Common myeloid progenitor, CD34-positive (primary cell): ENCODE measurements around the gene DHRS9.
A peak's percentile ranks its signal among the peaks of the same experiment; 100 is the strongest.

Source experiments
- CTCF ChIA-PET: fragments of 350-600 bp; sonication (Branson Sonifier 250); formaldehyde crosslinking; loops from one replicate; lab custom pipeline; 2021; ENCODE audit warnings: antibody characterized with exemption; lab: Charles Lee
- POLR2A ChIA-PET: fragments of 350-600 bp; sonication (Branson Sonifier 250); formaldehyde crosslinking; loops from one replicate; lab custom pipeline; 2021; ENCODE audit warnings: antibody characterized with exemption; lab: Charles Lee
- DNase-seq, 3 donors: peaks; one replicate each; pipeline versions ENCODE4 v3.0.0 to v3.0.0-alpha.2; 2013
- H3K27ac ChIP-seq, 2 experiments: 1 replicate in 1 of 2; 2 replicates in 1 of 2; pipeline ENCODE4 v1.7.0; 2013; ENCODE audit warnings: inconsistent platforms in 2 of 2, low read length in 2 of 2, mild to moderate bottlenecking in 2 of 2, low read depth in 1 of 2, moderate library complexity in 1 of 2; ENCODE audit not compliant: severe bottlenecking in 2 of 2, insufficient read depth in 1 of 2, poor library complexity in 1 of 2
- H3K27me3 ChIP-seq, 5 experiments: replicated peaks in 2 of 5; 1 replicate in 3 of 5; 2 replicates in 2 of 5; pipeline versions ENCODE4 v1.6.1 to v1.7.0; 2013; ENCODE audit warnings: low read length in 4 of 5, mild to moderate bottlenecking in 2 of 5, moderate library complexity in 2 of 5, inconsistent platforms in 1 of 5; ENCODE audit not compliant: insufficient read depth in 5 of 5, control insufficient read depth in 4 of 5
- H3K36me3 ChIP-seq, 4 experiments: 1 replicate in 2 of 4; 2 replicates in 2 of 4; pipeline versions ENCODE4 v1.6.1 to v1.7.0; 2013; ENCODE audit warnings: low read length in 3 of 4, control low read depth in 1 of 4, mild to moderate bottlenecking in 1 of 4; ENCODE audit not compliant: control insufficient read depth in 4 of 4, insufficient read depth in 4 of 4
- H3K4me1 ChIP-seq, 4 experiments: 1 replicate in 3 of 4; 2 replicates in 1 of 4; pipeline versions ENCODE4 v1.6.1 to v1.7.1; 2013; ENCODE audit warnings: low read length in 3 of 4, mild to moderate bottlenecking in 3 of 4, control low read depth in 1 of 4, inconsistent platforms in 1 of 4, moderate library complexity in 1 of 4; ENCODE audit not compliant: control insufficient read depth in 4 of 4, insufficient read depth in 4 of 4; ENCODE audit errors: control extremely low read depth in 1 of 4
- H3K4me3 ChIP-seq, 7 experiments: 1 replicate in 4 of 7; 2 replicates in 3 of 7; pipeline versions ENCODE4 v1.5.1 to v1.7.0; 2013; ENCODE audit warnings: mild to moderate bottlenecking in 7 of 7, low read length in 6 of 7, moderate library complexity in 6 of 7, inconsistent platforms in 2 of 7, low read depth in 2 of 7, control low read depth in 1 of 7; ENCODE audit not compliant: insufficient read depth in 4 of 7, control insufficient read depth in 1 of 7; ENCODE audit errors: extremely low read depth in 1 of 7
- H3K9me3 ChIP-seq, 5 experiments: 1 replicate in 4 of 5; 2 replicates in 1 of 5; pipeline versions ENCODE4 v1.6.1 to v1.7.1; 2013; ENCODE audit warnings: low read length in 4 of 5, mild to moderate bottlenecking in 2 of 5, inconsistent platforms in 1 of 5, low read depth in 1 of 5, moderate library complexity in 1 of 5; ENCODE audit not compliant: control insufficient read depth in 4 of 5, insufficient read depth in 2 of 5; ENCODE audit errors: control extremely low read depth in 1 of 5
- WGBS: methylation state at CpG from one replicate; pipeline ENCODE4 v1.1.5; 2013; ENCODE audit not compliant: insufficient coverage; 5-methylcytosine and 5-hydroxymethylcytosine counted together

Gene DHRS9

DNA sequence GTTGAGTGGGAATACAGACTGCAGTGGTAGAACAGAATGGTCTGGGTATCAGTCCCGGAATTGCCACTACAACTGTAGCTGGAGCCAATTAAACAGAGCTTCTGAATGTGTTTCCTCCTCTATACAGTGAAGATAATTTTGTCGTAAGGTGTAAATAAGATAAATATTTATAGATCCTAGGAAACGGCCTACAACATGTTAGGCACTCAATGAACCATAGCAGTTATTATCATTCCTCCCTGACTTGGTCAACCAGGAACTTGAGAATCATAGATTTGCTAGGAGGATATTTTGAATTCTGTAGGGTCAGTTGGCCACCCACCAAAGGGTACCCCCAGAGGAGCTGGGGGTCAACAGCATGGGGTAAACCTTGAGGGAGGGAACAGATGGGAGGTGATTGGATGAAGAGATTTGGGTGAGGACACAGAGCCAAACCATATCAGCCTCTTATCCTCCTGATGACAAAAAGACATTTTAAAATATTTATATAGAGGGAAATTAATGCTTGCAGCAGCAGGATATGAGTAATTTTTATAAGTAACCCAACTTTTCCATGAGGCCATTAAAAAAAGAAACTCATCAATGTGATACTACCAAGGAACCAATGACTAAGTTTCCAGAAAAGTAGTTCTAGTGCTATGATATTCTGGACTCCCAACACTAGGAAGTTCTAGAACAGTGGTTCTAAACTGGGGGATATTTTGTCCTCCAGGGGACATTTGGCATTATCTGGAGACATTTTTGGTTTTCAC lies 4.0 kb downstream of the DHRS9 start:
- no CpG with 5 or more reads among the region's 3 CpGs for WGBS
- CTCF ChIA-PET, result no interaction called here
- Histone ChIP-seq H3K27me3 (no peaks in the 10 kb centered on the region), H3K9me3 (no peaks in the 10 kb centered on the region), H3K4me3 (peak overlapping the region in 1 of 7 experiments; percentile 40), H3K4me1 (peaks cover 14 to 35% (median 29%) of the 10 kb centered on the region in 4 experiments), H3K36me3 (no peaks in the 10 kb centered on the region), H3K27ac (peak overlapping the region in 1 of 2 experiments; percentile 86)
- POLR2A ChIA-PET, result interaction anchor here (0.5 kb wide), 1 partner anchor 858 kb away, joined by 3 read pairs; no protein-coding TSS in a partner anchor
- DNase-seq, result no peak

DNA sequence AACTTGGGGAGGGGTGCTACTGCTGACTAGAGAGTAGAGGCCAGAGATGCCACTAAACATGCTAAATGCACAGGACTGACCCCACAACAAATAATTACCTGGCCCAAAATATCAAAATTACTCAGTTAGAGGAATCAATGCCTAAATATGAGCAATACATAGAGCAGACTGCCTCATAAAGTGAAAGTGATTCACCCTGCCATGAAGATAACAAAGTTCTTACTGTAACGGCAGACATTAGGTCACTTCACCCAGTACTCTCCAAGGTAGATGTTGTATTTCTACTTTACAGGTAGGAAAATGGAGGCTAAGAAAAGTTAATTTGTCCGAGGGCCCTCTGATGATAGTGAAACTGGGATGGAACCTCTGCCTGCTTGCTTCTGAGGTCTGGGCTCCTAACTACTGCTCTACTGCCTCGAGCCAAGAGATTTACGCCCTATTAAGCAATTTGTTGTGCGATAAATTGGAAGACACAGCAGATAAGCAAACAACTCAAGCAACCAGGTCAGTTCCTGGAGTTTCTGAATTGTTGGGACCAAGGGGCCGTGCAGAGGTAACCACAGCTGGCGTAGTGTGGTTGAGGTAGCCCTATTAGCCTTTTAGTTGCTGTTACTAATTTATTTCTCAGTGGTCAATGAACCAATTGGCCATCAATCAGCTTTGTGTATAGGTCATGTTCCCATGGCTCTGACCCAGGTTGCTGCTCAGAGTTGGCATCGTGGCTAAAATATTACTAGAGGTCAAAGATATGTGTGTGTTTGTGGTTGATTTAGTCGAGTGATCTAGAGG lies 4.8 kb downstream of the DHRS9 start:
- no peak overlapping the region for H3K4me3 ChIP-seq
- H3K4me1 ChIP-seq, result peaks cover 14 to 36% (median 29%) of the 10 kb centered on the region in 4 experiments
- 97% methylated on average over 9 of the region's 9 CpGs for whole genome bisulfite sequencing
- ChIA-PET POLR2A (no interaction called here), CTCF (no interaction called here)
- no peak for DNase-seq
- H3K27me3 ChIP-seq, result no peaks in the 10 kb centered on the region
- no peaks in the 10 kb centered on the region for H3K9me3 ChIP-seq
- H3K36me3 ChIP-seq, result no peaks in the 10 kb centered on the region
- H3K27ac ChIP-seq, result peak overlapping the region in 1 of 2 experiments; percentile 36

DNA sequence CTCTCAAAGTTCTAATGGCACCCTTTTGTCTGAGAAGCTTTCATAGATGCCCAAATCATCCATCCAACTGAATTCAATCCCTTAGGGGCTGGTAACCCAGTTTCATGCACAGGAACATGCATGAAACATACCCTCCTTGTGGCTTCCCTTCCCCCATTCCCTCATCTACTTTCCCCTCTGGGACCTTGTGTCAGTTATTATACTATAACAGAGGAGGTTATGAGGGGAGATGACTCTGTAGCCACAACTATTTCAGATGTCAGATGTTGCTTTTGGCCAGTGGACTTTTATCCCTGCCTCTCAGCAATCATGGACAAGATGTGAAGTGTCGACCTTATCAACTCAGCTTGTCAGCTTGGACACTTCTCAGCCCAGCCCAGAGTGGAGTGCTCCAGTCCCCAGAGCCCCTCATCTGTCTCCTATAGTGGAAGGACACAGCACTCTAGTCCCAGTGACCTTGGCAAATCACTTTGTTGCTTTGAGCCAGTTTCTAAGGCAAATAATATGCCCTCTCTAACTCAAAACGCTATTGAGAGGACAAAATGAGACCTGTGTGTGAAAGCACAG lies 8.4 kb downstream of the DHRS9 start:
- Histone ChIP-seq H3K36me3 (no peaks in the 10 kb centered on the region), H3K4me3 (no peak overlapping the region), H3K27ac (no peak overlapping the region), H3K9me3 (no peaks in the 10 kb centered on the region), H3K27me3 (no peaks in the 10 kb centered on the region), H3K4me1 (peaks cover 9 to 34% (median 22%) of the 10 kb centered on the region in 4 experiments)
- no peak for DNase-seq
- 96% methylated on average over 2 of the region's 2 CpGs for WGBS
- ChIA-PET CTCF (interaction anchor here (0.6 kb wide), 1 partner anchor 32 kb away, joined by 5 read pairs; no protein-coding TSS in a partner anchor), POLR2A (no interaction called here)

DNA sequence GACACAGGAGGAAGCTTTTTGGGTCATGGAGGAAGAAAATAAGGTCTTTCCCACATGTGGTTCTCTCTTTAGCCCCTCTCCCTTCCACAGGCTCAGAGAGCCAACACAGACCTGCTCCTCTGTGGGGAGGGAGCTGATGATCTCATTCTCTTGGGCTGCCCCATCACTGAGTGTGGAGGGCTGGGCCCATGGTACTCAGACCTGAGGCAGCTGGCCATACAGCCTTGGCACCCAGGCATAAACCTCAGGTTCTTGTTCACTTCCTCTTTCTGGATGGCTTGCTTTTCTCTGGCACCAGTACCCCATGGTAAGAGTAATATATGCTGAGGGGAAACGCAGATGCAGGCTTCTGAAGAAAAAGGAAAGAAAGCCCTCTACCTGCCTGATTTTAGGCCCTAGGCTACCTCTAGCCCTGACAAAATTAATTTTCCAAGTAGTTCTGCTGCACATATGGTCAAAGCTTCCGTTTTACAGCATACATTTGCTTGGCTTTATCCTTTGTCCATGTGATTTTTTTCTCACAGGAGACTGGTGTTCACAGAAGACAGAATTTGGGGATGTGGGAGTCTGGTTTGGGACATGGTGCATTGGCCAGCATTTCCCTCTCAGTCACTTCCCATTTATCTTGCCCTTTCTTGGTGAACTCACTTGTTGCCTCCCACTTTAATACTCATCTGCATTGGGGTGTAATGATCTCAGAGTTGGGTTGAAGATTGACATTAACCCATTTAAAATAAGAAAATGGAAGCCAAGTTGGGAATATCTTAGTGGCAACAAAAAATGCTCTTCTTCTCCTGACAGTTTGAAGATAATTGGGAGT lies 11.1 kb downstream of the DHRS9 start:
- Histone ChIP-seq H3K4me3 (no peak overlapping the region), H3K36me3 (no peaks in the 10 kb centered on the region), H3K4me1 (peaks cover 2 to 21% (median 8%) of the 10 kb centered on the region in 4 experiments), H3K9me3 (no peaks in the 10 kb centered on the region), H3K27me3 (no peaks in the 10 kb centered on the region), H3K27ac (no peak overlapping the region)
- ChIA-PET CTCF (no interaction called here), POLR2A (no interaction called here)
- WGBS, result 64% methylated on average over 1 of the region's 2 CpGs
- peak; percentile 29 to 90 (median 84) for DNase-seq

DNA sequence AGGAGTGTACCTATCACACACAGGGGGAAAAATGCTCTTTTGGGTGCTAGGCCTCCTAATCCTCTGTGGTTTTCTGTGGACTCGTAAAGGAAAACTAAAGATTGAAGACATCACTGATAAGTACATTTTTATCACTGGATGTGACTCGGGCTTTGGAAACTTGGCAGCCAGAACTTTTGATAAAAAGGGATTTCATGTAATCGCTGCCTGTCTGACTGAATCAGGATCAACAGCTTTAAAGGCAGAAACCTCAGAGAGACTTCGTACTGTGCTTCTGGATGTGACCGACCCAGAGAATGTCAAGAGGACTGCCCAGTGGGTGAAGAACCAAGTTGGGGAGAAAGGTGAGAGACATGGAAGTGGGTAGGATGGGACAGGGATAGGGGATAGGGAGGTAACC lies 12.2 kb downstream of the DHRS9 start:
- no peak for DNase-seq
- Histone ChIP-seq H3K4me1 (peaks cover 2 to 21% (median 8%) of the 10 kb centered on the region in 4 experiments), H3K27me3 (no peaks in the 10 kb centered on the region), H3K27ac (no peak overlapping the region), H3K36me3 (no peaks in the 10 kb centered on the region), H3K9me3 (peaks cover 0 to 3% (median 0%) of the 10 kb centered on the region in 5 experiments), H3K4me3 (no peak overlapping the region)
- 92% methylated on average over 4 of the region's 5 CpGs for WGBS
- ChIA-PET POLR2A (no interaction called here), CTCF (interaction anchor here (0.9 to 1.3 kb wide), 3 partner anchors 12 to 51 kb away, joined by 3 to 5 read pairs (median 4); no protein-coding TSS in a partner anchor)

DNA sequence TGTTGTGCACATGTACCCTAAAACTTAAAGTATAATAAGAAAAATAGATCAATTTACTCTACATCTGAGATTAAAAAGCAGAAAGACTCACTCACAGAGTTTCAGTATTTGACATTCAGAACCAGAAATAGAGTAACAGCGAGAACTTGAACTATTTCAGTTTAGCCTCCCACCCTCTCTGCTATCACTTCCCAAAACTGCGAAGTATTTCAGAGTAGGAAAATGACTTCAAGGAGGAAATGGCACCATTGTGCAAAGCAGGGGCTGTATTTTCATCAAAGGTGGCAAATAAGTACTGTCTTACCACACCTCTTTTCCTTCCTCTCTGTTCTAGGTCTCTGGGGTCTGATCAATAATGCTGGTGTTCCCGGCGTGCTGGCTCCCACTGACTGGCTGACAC lies 13.6 kb downstream of the DHRS9 start:
- DNase-seq, result no peak
- H3K4me3 ChIP-seq, result peak overlapping the region in 1 of 7 experiments; percentile 37
- CTCF ChIA-PET, result no interaction called here
- WGBS, result 94% methylated on average over 3 of the region's 4 CpGs
- POLR2A ChIA-PET, result no interaction called here
- no peaks in the 10 kb centered on the region for H3K36me3 ChIP-seq
- H3K9me3 ChIP-seq, result peaks cover 0 to 3% (median 0%) of the 10 kb centered on the region in 5 experiments
- no peaks in the 10 kb centered on the region for H3K27me3 ChIP-seq
- H3K4me1 ChIP-seq, result peaks cover 2 to 16% (median 8%) of the 10 kb centered on the region in 4 experiments
- no peak overlapping the region for H3K27ac ChIP-seq
